Stimulated activated CD4-positive, alpha-beta T cell treated with anti-CD3 and anti-CD28 coated beads, TNF-alpha, amount 100 ng/mL, for 1 hour (primary cell): ENCODE measurements around the gene UNC45B.
A peak's percentile ranks its signal among the peaks of the same experiment; 100 is the strongest.
"Not testable (repeated sequence)": the region's sequence is repeated elsewhere in the genome, so short reads cannot be mapped to it uniquely, and the experiment has no call there.

Source experiments
- DNase-seq, 3 donors: peaks; one replicate each; pipeline ENCODE4 v3.0.0-alpha.2; 2020; ENCODE audit warnings: low read depth in 3 of 3, low spot score in 1 of 3

The UNC45B gene

DNA sequence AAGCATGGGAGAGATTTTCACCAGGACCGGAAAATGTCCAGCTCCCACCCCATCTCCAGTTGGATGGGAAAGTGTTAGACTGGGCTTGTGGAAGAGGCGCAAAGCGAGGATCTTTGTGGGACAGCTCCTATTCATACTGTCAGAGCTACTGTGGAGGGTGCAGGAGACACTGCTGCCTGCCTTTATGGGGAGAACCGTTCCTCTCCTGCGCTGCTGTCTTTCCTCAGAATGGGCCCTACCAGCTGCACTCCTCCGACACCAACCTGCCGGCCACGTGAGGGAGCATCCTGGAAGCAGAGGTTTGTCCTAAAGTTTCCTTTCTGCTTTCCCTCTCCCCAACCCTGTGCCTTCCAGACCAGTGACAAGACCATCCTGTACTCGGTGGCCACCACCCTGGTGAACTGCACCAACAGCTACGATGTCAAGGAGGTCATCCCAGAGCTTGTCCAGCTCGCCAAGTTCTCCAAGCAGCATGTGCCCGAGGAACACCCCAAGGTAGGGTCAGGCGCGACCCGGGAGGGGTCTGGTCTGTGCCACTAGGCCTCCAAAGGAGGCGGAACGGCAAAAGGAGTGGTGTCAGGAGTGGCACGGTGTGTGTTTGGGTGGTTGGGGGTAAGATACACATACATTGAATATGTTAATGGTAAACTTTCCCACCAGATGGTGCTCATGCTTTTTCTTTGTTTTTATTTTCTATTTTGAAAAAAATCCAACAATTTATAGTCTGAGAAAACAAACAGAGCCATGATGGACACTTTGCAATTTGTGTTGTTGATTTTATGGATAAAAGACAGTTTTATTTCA lies 23.6 kb downstream of the UNC45B start:
- DNase-seq: no peak

DNA sequence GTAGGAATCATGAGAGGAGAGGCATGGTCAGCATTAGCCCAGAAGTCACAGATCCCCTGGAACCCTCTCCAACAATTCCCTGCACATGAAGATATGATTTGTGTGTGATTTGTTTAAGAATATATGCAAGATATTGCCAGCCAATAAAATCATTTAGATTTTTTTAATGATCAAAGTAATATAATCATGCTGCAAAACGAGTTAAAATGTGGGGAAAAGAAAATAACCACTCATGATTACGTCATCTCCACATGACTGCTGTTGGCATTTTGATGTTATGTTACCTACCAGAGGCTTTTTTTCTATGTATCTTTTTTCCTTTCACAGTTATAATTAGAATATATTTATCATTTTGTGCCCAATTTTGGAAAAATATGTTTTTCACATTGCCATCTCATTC lies 24.2 kb downstream of the UNC45B start:
- no peak for DNase-seq

- not testable (repeated sequence) for DNase-seq
Measured at GRCh38 chr17:35172321-35172720, 24.7 kb downstream of the UNC45B start.

GRCh38 chr17:35174835-35175334 lies 27.3 kb downstream of the UNC45B start:
- no peak for DNase-seq

- DNase-seq: no peak
Measured at GRCh38 chr17:35175638-35176415, 28.2 kb downstream of the UNC45B start.

DNA sequence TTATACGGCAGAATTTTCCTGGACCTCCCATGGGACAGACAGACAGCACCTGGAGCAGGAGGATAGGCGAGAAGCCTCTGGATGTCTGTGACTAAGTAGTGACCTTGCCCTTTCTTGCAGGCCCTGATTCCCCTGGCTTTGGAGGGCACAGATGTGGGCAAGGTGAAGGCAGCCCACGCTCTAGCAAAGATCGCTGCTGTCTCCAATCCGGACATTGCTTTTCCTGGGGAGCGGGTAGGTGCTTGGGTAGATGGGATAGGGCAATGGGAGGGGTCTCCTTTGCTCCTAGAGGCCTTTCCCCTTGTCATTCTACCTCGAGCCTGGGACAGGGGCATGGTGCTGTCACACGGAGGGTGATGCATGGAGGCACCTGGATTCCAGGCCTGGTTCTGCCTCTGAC lies 29.3 kb downstream of the UNC45B start:
- DNase-seq: no peak

DNA sequence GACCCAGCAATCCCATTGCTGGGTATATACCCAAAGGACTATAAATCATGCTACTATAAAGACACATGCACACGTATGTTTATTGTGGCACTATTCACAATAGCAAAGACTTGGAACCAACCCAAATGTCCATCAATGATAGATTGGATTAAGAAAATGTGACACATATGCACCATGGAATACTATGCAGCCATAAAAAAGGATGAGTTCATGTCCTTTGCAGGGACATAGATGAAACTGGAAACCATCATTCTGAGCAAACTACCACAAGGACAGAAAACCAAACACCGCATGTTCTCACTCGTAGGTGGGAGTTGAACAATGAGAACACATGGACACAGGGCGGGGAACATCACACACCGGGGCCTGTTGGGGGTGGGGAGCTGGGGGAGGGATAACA lies 31.8 kb downstream of the UNC45B start:
- not testable (repeated sequence) for DNase-seq

GRCh38 chr17:35183332-35183731 lies 35.7 kb downstream of the UNC45B start:
- no peak for DNase-seq

GRCh38 chr17:35184274-35184673 lies 36.7 kb downstream of the UNC45B start:
- DNase-seq: no peak

DNA sequence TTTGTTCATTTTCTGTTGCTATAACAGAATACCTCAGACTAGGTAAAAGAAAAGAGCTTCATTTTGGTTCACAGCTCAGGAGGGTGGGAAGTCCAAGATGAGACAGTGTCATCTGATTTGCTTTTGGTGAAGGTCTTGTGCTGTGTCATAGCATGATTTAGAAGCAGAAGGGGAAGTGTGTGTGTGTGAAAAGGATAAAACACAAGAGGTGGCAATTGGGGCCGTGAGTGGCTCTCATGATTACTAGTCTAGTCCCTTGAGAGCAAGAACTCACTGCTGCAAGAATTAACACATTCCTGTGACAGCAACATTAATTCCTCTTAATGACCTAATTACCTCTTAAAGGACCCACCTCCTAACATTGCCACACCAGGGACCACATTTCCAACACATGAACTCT lies 38.2 kb downstream of the UNC45B start:
- no peak for DNase-seq

GRCh38 chr17:35187481-35187880 lies 39.9 kb downstream of the UNC45B start:
- DNase-seq: no peak

DNA sequence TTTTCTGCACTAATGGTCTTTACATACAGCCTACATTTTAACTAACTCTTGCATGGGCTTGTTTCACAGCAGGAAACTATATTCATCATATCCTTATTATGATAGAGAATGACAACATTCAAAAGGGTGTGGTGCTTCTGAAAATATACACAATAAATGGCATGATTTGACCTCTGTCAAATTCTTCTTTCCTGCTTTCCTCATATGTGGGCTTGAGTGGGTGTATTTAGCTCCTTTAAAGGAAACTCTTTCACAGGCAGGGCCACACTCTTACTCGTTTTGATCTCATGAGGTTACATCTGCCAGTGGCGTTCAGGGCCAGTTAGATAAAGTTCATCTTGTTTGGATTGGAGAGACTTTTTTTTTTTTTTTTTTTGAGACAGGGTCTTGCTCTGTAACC lies 40.5 kb downstream of the UNC45B start:
- DNase-seq: no peak

- DNase-seq: no peak
Measured at GRCh38 chr17:35189291-35189690, 41.7 kb downstream of the UNC45B start.

GRCh38 chr17:35191001-35191695 lies 43.5 kb downstream of the UNC45B start:
- no peak for DNase-seq

- DNase-seq: peak in 1 of 3 donors; percentile 11
Measured at GRCh38 chr17:35192708-35193107, 45.1 kb downstream of the UNC45B start.

DNA sequence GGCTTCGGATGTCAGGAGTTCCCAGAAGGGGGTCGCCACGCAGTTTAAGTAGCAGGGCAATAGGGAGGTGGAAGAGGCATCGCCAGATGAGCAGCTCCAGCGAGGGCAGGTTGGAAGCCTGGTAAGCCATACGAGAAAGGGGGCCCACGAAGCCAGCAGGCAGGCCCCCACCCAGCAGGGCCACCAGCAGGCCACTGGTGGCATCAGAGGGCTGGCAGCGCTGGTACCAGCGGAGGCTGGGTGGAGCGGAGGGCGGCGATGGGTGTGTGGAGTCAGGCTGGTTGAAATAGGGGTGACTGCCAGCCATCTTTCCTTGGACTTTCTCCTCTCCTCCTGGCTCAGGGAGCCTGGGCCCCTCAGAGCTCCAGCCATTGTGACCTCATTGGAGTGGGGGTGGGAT lies 46.4 kb downstream of the UNC45B start, which contains the start of gene SLC35G3:
Gene SLC35G3, minus strand, starts transcription at position 393 of the 400 bp plus-strand sequence. Its CDS starts 86 bp downstream, at position 307.
- not testable (repeated sequence) for DNase-seq

DNA sequence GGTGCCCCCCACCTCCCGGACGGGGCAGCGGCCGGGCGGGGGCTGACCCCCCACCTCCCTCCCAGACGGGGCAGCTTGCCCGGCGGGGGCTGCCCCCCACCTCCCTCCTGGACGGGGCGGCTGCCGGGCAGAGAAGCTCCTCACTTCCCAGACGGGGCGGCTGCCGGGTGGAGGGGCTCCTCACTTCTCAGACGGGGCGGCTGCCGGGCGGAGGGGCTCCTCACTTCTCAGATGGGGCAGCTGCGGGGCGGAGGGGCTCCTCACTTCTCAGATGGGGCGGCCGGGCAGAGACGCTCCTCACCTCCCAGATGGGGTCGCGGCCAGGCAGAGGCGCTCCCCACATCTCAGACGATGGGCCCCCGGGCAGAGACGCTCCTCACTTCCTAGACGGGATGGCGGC lies 47.4 kb downstream of the UNC45B start:
- DNase-seq: not testable (repeated sequence)

DNA sequence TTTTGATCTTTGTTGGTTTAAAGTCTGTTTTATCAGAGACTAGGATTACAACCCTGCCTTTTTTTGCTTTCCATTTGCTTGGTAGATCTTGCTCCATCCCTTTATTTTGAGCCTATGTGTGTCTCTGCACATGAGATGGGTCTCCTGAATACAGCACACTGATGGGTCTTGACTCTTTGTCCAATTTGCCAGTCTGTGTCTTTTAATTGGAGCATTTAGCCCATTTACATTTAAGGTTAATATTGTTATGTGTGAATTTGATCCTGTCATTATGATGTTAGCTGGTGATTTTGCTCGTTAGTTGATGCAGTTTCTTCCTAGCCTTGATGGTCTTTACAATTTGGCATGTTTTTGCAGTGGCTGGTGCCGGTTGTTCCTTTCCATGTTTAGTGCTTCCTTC lies 55.0 kb downstream of the UNC45B start:
- not testable (repeated sequence) for DNase-seq

GRCh38 chr17:35210741-35211140 lies 63.1 kb downstream of the UNC45B start:
- DNase-seq: no peak

DNA sequence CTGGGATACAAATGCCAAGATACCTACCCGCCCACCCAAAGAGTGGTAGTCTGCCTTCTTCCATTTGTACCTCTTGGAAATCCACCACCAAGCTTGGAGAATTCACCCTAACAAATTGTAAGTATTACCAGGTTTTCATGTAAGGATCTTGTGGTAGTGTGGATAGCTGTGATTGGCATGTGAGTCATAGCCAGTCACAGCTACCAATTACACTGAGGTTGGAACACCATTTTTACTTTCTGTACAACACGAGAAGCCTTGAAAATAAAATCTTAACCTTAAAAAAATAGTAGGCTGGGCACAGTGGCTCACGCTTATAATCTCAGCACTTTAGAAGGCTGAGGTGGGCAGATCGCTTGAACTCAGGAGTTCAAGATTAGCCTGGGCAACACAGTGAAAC lies 65.1 kb downstream of the UNC45B start:
- no peak for DNase-seq

DNA sequence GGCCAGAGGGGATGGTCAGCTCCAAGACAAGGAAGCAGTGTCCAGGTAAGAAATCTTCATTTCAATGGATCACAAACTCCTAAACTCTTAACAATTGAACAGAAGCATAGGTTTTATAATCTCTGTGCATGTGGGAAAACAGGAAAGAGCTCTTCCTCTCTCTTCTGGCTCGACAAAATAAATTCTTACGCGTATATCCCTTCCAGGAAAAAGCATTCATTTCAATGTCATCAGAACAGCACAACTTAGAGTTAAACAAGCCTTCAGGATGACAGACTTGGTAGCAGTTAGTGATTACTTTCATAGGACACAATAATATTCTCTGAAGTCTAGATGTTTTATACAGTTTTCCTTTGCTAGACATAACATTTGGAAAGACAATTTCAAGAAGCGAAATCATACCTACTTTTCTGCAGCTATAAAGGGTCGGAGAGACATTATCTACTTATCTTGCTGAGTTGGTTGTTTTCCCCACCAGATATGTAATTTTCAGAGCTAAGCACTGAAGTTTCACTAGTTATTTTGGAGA lies 65.9 kb downstream of the UNC45B start:
- no peak for DNase-seq
